GM19025 (cell line): ENCODE results near the gene STRBP.

Source experiments
- ATAC-seq: cut with Tn5 transposase; IDR thresholded peaks from one replicate; pipeline ENCODE4 v1.9.1; 2021; ENCODE audit warnings: mild to moderate bottlenecking, low read depth, moderate library complexity; ENCODE audit not compliant: unreplicated experiment

STRBP gene

GRCh38 chr9:123105490-123105889 lies 162.9 kb downstream of the STRBP start:
- no peak for ATAC-seq

GRCh38 chr9:123104807-123105206 lies 163.6 kb downstream of the STRBP start:
- ATAC-seq, result no peak

GRCh38 chr9:123102375-123103113 lies 165.8 kb downstream of the STRBP start:
- ATAC-seq, result no peak

GRCh38 chr9:123099548-123099947 lies 168.8 kb downstream of the STRBP start:
- ATAC-seq, result no peak

GRCh38 chr9:123099042-123099441 lies 169.3 kb downstream of the STRBP start:
- ATAC-seq, result no peak

GRCh38 chr9:123098096-123098459 lies 170.3 kb downstream of the STRBP start:
- ATAC-seq, result no peak

- no peak for ATAC-seq
Measured at GRCh38 chr9:123097430-123098095, 170.8 kb downstream of the STRBP start.

GRCh38 chr9:123096987-123097386 lies 171.4 kb downstream of the STRBP start:
- ATAC-seq, result no peak

GRCh38 chr9:123093141-123093540 lies 175.2 kb downstream of the STRBP start:
- no peak for ATAC-seq

GRCh38 chr9:123091459-123091858 lies 176.9 kb downstream of the STRBP start:
- no peak for ATAC-seq

- no peak for ATAC-seq
Measured at GRCh38 chr9:123090956-123091355, 177.4 kb downstream of the STRBP start.

GRCh38 chr9:123090198-123090896 lies 178.0 kb downstream of the STRBP start:
- ATAC-seq, result no peak

GRCh38 chr9:123089790-123090189 lies 178.6 kb downstream of the STRBP start:
- ATAC-seq, result no peak

GRCh38 chr9:123089040-123089439 lies 179.3 kb downstream of the STRBP start:
- ATAC-seq, result no peak

GRCh38 chr9:123087359-123087888 lies 181.0 kb downstream of the STRBP start:
- ATAC-seq, result no peak

- no peak for ATAC-seq
Measured at GRCh38 chr9:123085916-123086315, 182.5 kb downstream of the STRBP start.

GRCh38 chr9:123084256-123084655 lies 184.1 kb downstream of the STRBP start:
- no peak for ATAC-seq

- no peak for ATAC-seq
Measured at GRCh38 chr9:123083680-123084079, 184.7 kb downstream of the STRBP start.

GRCh38 chr9:123081824-123082223 lies 186.6 kb downstream of the STRBP start:
- ATAC-seq, result no peak

GRCh38 chr9:123080444-123080843 lies 187.9 kb downstream of the STRBP start:
- no peak for ATAC-seq

- ATAC-seq, result no peak
Measured at GRCh38 chr9:123074628-123075027, 193.8 kb downstream of the STRBP start.
